ENCODE results near the gene FOXN3. TPM values are rescaled to one million over a fixed set of nuclear protein-coding genes. Genes with fewer than 3 reads are reported as not detected.

Gene FOXN3
- polyA plus RNA-seq, 3 donors = 38.7 to 57.4 (median 42.0) TPM

DNA sequence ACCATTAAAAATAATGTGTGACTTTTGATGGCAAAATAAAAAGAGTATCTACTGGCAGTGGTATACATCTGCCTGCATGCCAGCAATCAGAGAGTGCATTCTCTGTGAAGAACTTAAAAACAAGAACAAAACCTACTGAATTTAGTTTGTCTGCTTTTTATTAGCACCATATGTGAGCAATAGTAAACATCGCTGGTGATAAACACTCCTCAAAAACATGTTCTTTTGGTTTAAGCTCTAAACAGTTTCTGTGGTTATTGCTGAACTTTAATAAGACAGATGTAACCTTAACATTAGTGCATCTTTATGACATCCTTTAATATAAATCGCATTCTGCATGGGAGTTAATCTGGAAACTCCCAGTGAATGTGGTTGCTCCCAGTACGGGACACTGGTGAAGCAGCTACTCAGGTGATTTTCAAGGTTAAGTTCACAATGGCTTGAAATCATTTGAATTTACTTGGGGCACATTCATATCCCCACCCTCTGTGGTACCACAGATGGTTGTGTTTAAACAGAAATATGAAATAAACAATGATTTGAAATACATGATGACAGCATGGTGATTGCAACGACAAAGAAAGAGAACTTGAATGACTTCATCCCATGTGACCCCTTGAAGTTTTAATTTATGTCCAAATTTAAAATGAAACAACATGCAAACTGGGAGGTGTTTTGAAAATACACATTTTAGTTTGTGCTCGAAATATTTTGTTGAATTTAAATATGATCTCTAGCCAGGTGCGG lies 285.9 kb downstream of the FOXN3 start:
- H3K9me3 ChIP-seq (replicated peaks in 1 of 2; ENCODE audit: control insufficient read depth in 1 of 2, insufficient read depth in 1 of 2, low read length in 2 of 2) = peaks cover 2 to 8% of the 10 kb centered on the region in 2 donors
- peaks cover 1 to 4% (median 2%) of the 10 kb centered on the region in 3 donors for H3K27me3 Mint-ChIP-seq (ENCODE audit: low read depth in 3 of 3)
- H3K9ac ChIP-seq (ENCODE audit: insufficient read depth, low read length, poor library complexity, severe bottlenecking) = no peak overlapping the region
- no peaks in the 10 kb centered on the region for H3K79me2 ChIP-seq (ENCODE audit: insufficient read depth, low read length)
- no peaks in the 10 kb centered on the region for H3K36me3 Mint-ChIP-seq
- no peak overlapping the region for H2AFZ ChIP-seq (ENCODE audit: insufficient read depth, low read depth, low read length, poor library complexity, severe bottlenecking)
- no peaks in the 10 kb centered on the region for H3K4me1 Mint-ChIP-seq
- intact Hi-C loops (cut with micrococcal nuclease) = no loop called here
- TF ChIP-seq, protein P1, sequence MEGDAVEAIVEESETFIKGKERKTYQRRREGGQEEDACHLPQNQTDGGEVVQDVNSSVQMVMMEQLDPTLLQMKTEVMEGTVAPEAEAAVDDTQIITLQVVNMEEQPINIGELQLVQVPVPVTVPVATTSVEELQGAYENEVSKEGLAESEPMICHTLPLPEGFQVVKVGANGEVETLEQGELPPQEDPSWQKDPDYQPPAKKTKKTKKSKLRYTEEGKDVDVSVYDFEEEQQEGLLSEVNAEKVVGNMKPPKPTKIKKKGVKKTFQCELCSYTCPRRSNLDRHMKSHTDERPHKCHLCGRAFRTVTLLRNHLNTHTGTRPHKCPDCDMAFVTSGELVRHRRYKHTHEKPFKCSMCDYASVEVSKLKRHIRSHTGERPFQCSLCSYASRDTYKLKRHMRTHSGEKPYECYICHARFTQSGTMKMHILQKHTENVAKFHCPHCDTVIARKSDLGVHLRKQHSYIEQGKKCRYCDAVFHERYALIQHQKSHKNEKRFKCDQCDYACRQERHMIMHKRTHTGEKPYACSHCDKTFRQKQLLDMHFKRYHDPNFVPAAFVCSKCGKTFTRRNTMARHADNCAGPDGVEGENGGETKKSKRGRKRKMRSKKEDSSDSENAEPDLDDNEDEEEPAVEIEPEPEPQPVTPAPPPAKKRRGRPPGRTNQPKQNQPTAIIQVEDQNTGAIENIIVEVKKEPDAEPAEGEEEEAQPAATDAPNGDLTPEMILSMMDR (IDR thresholded peaks at IDR 0.05) = no peak
- 100% methylated on average over 2 of the region's 6 CpGs for WGBS (ENCODE audit: insufficient coverage)
- no peaks in the 10 kb centered on the region for H3K4me1 ChIP-seq (ENCODE audit: control insufficient read depth in 1 of 2, insufficient read depth in 2 of 2, low read length in 2 of 2)
- H3K9me3 Mint-ChIP-seq = peaks cover 4 to 15% (median 10%) of the 10 kb centered on the region in 7 donors
- H3K36me3 ChIP-seq (replicated peaks in 1 of 2; ENCODE audit: control insufficient read depth in 1 of 2, insufficient read depth in 2 of 2, low read length in 2 of 2) = no peaks in the 10 kb centered on the region
- H3K4me3 ChIP-seq (replicated peaks in 1 of 3; ENCODE audit: low read depth in 2 of 3, low read length in 3 of 3) = no peak overlapping the region
- H4K20me1 ChIP-seq (ENCODE audit: insufficient read depth, low read length) = no peaks in the 10 kb centered on the region
- no peak overlapping the region for H3K27ac ChIP-seq (ENCODE audit: low read depth in 1 of 2, low read length in 2 of 2)
- H3K4me2 ChIP-seq (replicated peaks; ENCODE audit: extremely low read depth, low read length, poor library complexity, severe bottlenecking) = no peak overlapping the region
- no peak overlapping the region for H3K4me3 Mint-ChIP-seq
- no peak for DNase-seq
- H3K27me3 ChIP-seq (ENCODE audit: control insufficient read depth in 2 of 2, insufficient read depth in 2 of 2, low read length in 2 of 2) = no peaks in the 10 kb centered on the region
- H3K27ac Mint-ChIP-seq = no peak overlapping the region

DNA sequence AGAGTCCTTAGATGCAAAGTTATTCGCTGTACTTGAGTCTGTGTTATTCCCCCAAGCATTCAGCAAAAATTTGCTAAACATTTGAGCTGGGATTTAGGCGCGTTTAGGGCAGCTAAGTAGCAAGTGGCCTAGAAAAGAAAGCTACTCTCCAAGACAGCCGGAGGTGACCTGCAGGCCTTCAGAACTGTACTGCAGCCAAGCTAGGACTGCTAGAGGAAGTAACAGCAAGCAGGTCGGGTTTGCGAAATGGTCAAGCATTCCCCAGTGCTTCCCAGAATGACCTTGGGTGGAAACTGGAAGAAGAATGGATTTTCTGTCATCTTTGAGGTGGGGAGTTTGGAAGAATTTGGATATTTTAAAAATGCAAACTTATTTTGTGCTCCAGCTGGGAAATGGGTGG lies 287.5 kb downstream of the FOXN3 start:
- Histone ChIP-seq H3K9me3 (replicated peaks in 1 of 2; ENCODE audit: control insufficient read depth in 1 of 2, insufficient read depth in 1 of 2, low read length in 2 of 2) (peaks cover 0 to 2% of the 10 kb centered on the region in 2 donors), H4K20me1 (ENCODE audit: insufficient read depth, low read length) (no peaks in the 10 kb centered on the region), H3K4me1 (ENCODE audit: control insufficient read depth in 1 of 2, insufficient read depth in 2 of 2, low read length in 2 of 2) (no peaks in the 10 kb centered on the region), H3K4me3 (replicated peaks in 1 of 3; ENCODE audit: low read depth in 2 of 3, low read length in 3 of 3) (no peak overlapping the region), H3K27me3 (ENCODE audit: control insufficient read depth in 2 of 2, insufficient read depth in 2 of 2, low read length in 2 of 2) (no peaks in the 10 kb centered on the region), H3K4me2 (replicated peaks; ENCODE audit: extremely low read depth, low read length, poor library complexity, severe bottlenecking) (no peak overlapping the region), H2AFZ (ENCODE audit: insufficient read depth, low read depth, low read length, poor library complexity, severe bottlenecking) (no peak overlapping the region), H3K9ac (ENCODE audit: insufficient read depth, low read length, poor library complexity, severe bottlenecking) (no peak overlapping the region), H3K79me2 (ENCODE audit: insufficient read depth, low read length) (no peaks in the 10 kb centered on the region), H3K27ac (ENCODE audit: low read depth in 1 of 2, low read length in 2 of 2) (no peak overlapping the region), H3K36me3 (replicated peaks in 1 of 2; ENCODE audit: control insufficient read depth in 1 of 2, insufficient read depth in 2 of 2, low read length in 2 of 2) (no peaks in the 10 kb centered on the region)
- Mint-ChIP-seq H3K27me3 (ENCODE audit: low read depth in 3 of 3) (peaks cover 1 to 6% (median 2%) of the 10 kb centered on the region in 3 donors), H3K4me1 (no peaks in the 10 kb centered on the region), H3K36me3 (no peaks in the 10 kb centered on the region), H3K9me3 (peaks cover 0 to 4% (median 2%) of the 10 kb centered on the region in 7 donors), H3K4me3 (no peak overlapping the region), H3K27ac (no peak overlapping the region)
- no peak for DNase-seq
- intact Hi-C loops (cut with micrococcal nuclease) = no loop called here
- TF ChIP-seq, protein P1 (IDR thresholded peaks at IDR 0.05) = no peak
- WGBS (ENCODE audit: insufficient coverage) = 92% methylated on average over 6 of the region's 6 CpGs

All from CD14-positive monocyte (primary cell).